GM12874 (cell line): Measurements from ENCODE around the gene GALNT10.

Experiments used
- CTCF ChIP-seq: IDR thresholded peaks from 2 replicates; pipeline ENCODE4 v1.5.1; 2011; ENCODE audit warnings: low read depth, mild to moderate bottlenecking, control low read depth, low read length, moderate library complexity; ENCODE audit not compliant: insufficient read depth

The GALNT10 gene

GRCh38 chr5:154330097-154330667, 139.6 kb downstream of the GALNT10 start:
- no peak for TF ChIP-seq CTCF

GRCh38 chr5:154331232-154331631, 140.7 kb downstream of the GALNT10 start:
- no peak for TF ChIP-seq CTCF

GRCh38 chr5:154331924-154332323, 141.4 kb downstream of the GALNT10 start:
- no peak for TF ChIP-seq CTCF

GRCh38 chr5:154332451-154332850, 141.9 kb downstream of the GALNT10 start:
- TF ChIP-seq CTCF: no peak

- TF ChIP-seq CTCF: no peak
Observed at GRCh38 chr5:154333016-154333415, 142.5 kb downstream of the GALNT10 start.

DNA sequence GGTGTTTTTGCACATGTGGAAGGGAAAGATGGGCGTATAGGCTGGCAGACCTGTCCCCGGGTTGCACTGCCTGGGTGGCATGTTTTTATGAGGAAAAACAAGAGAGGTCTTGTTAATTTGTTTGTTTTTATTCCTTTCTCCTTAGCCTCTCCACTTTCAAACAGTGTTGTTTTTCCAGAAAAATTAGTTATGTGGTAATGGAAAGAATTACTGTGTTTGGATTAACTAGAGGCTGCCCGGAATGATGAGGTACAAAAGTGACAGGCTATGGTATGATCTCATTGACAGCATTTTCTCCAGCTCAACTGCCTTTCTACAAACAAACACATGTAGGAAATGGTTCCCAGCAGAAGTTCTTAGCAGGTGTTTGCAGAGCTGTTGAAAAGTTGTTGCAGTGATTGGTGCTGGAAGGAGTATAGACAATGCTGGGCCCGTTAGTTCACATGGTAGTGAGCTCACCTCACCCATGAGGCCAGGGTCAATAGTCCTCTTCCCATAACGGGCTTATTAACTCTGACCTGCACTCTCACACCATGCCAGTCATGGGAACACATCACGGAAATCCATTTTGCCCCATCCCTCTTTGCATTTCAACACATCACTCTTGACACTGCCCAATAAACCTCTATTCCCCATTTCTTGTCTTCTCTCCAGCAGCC, 144.0 kb downstream of the GALNT10 start:
- no peak for TF ChIP-seq CTCF

DNA sequence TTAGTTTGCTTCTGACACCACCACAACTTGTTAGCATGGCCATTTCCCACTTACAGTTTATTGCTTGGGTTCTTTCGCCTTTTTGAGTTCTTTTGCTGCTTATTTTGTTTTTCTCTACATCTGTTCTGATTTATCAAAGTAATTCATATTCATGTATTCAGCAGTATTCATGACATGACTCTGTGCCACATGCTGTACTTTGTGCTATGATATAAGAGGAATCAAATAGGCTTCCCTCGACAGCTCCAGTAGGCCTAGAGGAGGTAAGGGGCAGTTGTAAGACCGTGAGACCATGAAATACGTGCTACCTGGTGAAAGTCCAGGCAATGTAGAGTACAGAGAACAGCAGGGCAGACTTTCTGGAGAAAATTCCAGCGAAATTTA, 144.5 kb downstream of the GALNT10 start:
- TF ChIP-seq CTCF: no peak

- no peak for TF ChIP-seq CTCF
Observed at GRCh38 chr5:154341620-154342019, 151.1 kb downstream of the GALNT10 start.
